Measurements from ENCODE around the gene USP40.

- TF ChIP-seq ZNF302 (tag by site-specific recombination; IDR thresholded peaks at IDR 0.05; ENCODE audit: low read depth): no peak
- TF ChIP-seq KLF16 (tag by site-specific recombination; IDR thresholded peaks at IDR 0.05): no peak
- TF ChIP-seq, protein P1, sequence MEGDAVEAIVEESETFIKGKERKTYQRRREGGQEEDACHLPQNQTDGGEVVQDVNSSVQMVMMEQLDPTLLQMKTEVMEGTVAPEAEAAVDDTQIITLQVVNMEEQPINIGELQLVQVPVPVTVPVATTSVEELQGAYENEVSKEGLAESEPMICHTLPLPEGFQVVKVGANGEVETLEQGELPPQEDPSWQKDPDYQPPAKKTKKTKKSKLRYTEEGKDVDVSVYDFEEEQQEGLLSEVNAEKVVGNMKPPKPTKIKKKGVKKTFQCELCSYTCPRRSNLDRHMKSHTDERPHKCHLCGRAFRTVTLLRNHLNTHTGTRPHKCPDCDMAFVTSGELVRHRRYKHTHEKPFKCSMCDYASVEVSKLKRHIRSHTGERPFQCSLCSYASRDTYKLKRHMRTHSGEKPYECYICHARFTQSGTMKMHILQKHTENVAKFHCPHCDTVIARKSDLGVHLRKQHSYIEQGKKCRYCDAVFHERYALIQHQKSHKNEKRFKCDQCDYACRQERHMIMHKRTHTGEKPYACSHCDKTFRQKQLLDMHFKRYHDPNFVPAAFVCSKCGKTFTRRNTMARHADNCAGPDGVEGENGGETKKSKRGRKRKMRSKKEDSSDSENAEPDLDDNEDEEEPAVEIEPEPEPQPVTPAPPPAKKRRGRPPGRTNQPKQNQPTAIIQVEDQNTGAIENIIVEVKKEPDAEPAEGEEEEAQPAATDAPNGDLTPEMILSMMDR (tag by site-specific recombination; IDR thresholded peaks at IDR 0.05): no peak
- no peak for TF ChIP-seq ZNF274 (IDR thresholded peaks at IDR 0.05; ENCODE audit: low read length)
- no peak for TF ChIP-seq ZNF274 (tag by site-specific recombination; IDR thresholded peaks at IDR 0.05; ENCODE audit: borderline replicate concordance)
- no peak for TF ChIP-seq ZNF24 (tag by site-specific recombination; IDR thresholded peaks at IDR 0.05)
- TF ChIP-seq ZNF140 (tag by site-specific recombination; IDR thresholded peaks at IDR 0.05): no peak
- no peak for TF ChIP-seq ATF2 (tag by site-specific recombination; IDR thresholded peaks at IDR 0.05; ENCODE audit: low read depth)
These were observed 27.8 kb downstream of the USP40 start for GRCh38 chr2:233538741-233539140.

Measured in HEK293 (cell line).